DMS53 treated with DMSO at 0.1 percent for 48 hours (cell line): ENCODE data around the gene GYPC.
"Not testable (repeated sequence)": the region's sequence is repeated elsewhere in the genome, so short reads cannot be mapped to it uniquely, and the experiment has no call there.

Experiments
- DNase-seq: peaks from one replicate; lab custom pipeline; 2025; ENCODE audit not compliant: unreplicated experiment; lab: John Stamatoyannopoulos, UW

GYPC gene

GRCh38 chr2:126698376-126698775, 42.4 kb downstream of the GYPC start:
- DNase-seq = no peak

GRCh38 chr2:126699018-126699417, 43.1 kb downstream of the GYPC start:
- DNase-seq = no peak

- no peak for DNase-seq
These were observed 44.0 kb downstream of the GYPC start for GRCh38 chr2:126699716-126700581.

- DNase-seq = no peak
These were observed 44.7 kb downstream of the GYPC start for GRCh38 chr2:126700677-126701076.

GRCh38 chr2:126703311-126703710, 47.4 kb downstream of the GYPC start:
- DNase-seq = no peak

- DNase-seq = no peak
These were observed 48.6 kb downstream of the GYPC start for GRCh38 chr2:126704434-126705160.

GRCh38 chr2:126707191-126707590, 51.2 kb downstream of the GYPC start:
- no peak for DNase-seq

GRCh38 chr2:126707941-126708340, 52.0 kb downstream of the GYPC start:
- DNase-seq = no peak

GRCh38 chr2:126714191-126714965, 58.4 kb downstream of the GYPC start:
- DNase-seq = no peak

GRCh38 chr2:126715111-126715510, 59.2 kb downstream of the GYPC start:
- no peak for DNase-seq

GRCh38 chr2:126715576-126716406, 59.8 kb downstream of the GYPC start:
- no peak for DNase-seq

- not testable (repeated sequence) for DNase-seq
These were observed 61.3 kb downstream of the GYPC start for GRCh38 chr2:126717277-126717676.

- DNase-seq = no peak
These were observed 62.0 kb downstream of the GYPC start for GRCh38 chr2:126717928-126718327.

GRCh38 chr2:126719191-126719832, 63.4 kb downstream of the GYPC start:
- no peak for DNase-seq

GRCh38 chr2:126719833-126720351, 63.9 kb downstream of the GYPC start:
- no peak for DNase-seq

- no peak for DNase-seq
These were observed 64.7 kb downstream of the GYPC start for GRCh38 chr2:126720638-126721037.

- no peak for DNase-seq
These were observed 66.1 kb downstream of the GYPC start for GRCh38 chr2:126722081-126722480.

- no peak for DNase-seq
These were observed 66.6 kb downstream of the GYPC start for GRCh38 chr2:126722546-126722945.

- DNase-seq = no peak
These were observed 67.4 kb downstream of the GYPC start for GRCh38 chr2:126723281-126723815.

GRCh38 chr2:126725580-126725979, 69.6 kb downstream of the GYPC start:
- no peak for DNase-seq
